HG02970 (cell line): ENCODE data around the gene TRPM2.

Experiments
- ATAC-seq: cut with Tn5 transposase; IDR thresholded peaks from one replicate; pipeline ENCODE4 v1.9.1; 2021; ENCODE audit warnings: mild to moderate bottlenecking, moderate library complexity, moderate number of reproducible peaks; ENCODE audit not compliant: unreplicated experiment, low FRiP score

TRPM2 gene

DNA sequence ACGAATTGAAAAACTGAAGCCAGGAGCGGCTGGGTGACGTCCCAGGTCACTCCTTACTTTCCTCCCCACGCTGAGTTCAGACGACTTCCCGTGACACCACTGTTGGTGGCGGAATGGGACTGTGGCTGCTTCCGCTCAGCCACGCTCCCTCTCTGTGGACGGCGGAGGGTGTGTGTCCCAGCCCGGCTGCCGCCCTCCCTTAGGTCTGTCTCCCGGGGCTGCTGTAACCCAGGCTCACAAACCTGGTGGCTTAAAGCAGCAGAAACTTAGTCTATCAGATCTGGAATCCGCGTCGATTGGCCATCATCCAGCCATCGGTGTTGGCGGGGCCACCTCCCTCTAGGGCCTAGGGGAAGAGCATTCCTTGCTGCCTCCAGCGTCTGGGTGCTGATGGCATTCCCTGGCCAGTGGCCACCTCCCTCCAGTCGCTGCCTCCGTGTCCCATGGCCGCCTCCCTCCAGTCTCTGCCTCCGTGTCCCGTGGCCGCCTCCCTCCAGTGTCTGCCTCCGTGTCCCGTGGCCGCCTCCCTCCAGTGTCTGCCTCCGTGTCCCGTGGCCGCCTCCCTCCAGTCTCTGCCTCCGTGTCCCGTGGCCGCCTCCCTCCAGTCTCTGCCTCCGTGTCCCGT lies 17.5 kb downstream of the TRPM2 start:
- no peak for ATAC-seq

DNA sequence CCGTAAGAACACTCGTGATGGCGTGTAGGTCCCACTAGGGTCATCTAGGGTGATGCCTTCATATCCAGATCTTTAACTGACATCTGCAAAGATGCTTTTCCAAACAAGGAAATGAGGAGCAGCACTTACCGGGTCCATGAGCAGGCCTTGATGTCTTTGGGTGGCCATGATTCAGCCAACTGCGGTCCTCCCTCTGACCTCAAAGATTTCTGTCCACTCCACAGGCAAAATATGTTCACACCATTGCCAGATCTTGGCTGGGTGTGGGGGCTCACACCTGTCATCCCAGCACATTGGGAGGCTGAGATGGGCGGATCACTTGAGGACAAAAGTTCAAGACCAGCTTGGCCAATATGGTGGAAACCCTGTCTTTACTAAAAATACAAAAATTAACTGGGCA lies 18.2 kb downstream of the TRPM2 start:
- ATAC-seq = no peak

DNA sequence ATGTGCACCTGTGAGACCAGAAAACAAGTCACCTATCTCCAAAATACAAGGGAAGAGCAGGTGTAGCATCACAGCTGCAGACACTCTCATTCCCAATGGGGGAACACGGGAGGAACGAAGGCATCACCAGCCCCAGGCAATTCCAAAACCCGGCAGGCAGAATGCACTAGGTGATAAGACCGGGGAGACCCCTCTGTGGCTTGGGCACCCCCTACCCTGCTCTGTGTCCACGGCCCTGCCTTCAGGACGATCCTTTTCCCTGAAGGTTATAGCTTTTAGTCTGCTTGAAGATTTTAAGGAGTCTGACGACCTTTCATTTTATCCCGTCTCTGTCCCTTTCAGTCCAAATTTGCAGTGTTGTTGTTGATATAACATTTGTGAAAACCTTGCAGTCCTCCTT lies 19.2 kb downstream of the TRPM2 start:
- no peak for ATAC-seq

DNA sequence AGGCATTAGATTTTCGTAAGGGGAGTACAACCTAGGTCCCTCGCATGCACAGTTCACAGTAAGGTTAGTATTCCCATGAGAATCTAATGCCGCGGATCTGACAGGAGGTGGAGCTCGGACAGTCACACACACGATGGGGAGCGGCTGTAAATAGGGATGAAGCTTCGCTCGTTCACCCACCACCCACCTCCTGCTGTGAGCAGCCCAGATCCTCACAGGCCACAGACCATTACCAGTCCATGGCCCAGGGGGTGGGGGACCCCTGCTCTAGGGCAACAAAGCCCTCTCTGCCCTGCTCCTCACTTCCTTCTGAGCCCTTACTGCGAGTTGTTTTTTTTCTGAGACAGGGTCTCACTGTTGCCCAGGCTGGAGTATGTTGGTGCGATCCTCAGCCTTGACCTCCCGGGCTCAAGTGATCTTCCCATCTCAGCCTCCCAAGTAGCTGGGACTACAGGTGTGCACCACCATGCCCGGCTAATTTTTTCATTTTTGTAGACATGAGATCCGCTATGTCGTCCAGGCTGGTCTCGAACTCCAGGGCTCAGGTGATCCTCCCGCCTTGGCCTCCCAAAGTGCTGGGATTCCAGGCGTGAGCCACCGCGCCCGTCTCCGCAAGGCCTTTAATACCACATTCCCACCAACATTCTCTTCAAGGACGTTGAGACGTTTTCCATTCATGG lies 21.3 kb downstream of the TRPM2 start:
- ATAC-seq = no peak

DNA sequence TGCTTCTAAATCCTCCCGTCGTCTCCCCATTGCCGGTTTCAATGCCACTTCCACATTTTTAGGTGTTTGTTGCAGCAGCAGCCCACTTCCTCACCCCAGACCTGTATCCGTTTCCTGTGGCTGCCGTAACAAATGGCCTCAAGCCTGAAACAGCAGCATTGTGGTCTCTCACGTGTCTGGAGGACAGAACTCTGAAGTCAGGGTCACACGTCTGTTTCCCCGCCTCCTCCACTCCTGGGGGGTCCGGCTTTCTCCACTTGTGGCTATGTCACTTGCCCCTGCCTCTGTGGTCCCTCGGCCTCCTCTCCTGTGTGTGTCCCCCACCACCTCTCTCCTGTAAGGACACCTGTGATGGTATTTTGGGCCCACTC lies 21.8 kb downstream of the TRPM2 start:
- ATAC-seq = no peak

DNA sequence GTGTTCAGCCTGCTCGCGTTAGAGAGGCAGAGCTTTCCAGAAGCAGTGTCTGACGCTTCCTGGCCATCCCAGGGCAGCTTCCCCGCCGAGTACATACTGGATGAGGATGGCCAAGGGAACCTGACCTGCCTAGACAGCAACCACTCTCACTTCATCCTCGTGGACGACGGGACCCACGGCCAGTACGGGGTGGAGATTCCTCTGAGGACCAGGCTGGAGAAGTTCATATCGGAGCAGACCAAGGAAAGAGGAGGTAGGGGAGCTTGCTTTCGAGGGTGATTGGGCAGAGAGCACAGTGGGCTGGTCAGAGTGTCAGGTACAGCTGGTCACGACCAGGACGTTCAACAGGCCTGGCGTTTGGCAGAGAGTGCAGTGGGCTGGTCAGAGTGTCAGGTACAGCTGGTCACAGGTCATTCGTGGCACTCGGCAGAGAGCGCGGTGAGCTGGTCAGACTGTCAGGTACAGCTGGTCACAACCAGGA lies 22.4 kb downstream of the TRPM2 start:
- no peak for ATAC-seq

DNA sequence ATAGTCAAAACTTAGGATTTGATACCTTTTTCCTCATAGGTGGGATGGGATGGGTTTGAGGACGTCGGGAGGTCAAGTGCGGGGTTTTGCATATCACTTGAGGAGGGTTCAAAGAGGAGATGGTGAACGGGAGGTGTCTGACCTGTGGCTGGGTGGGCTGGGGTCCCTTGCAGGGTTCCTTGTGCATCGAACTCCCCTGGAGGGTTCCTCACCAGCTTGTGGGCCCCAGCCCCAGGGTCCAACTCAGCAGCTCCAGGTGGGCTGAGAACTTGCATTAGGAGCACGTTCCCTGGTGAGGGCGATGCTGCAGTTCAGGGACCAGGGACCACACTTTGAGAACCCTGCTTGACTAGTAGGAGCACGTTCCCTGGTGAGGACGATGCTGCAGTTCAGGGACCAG lies 23.2 kb downstream of the TRPM2 start:
- no peak for ATAC-seq

DNA sequence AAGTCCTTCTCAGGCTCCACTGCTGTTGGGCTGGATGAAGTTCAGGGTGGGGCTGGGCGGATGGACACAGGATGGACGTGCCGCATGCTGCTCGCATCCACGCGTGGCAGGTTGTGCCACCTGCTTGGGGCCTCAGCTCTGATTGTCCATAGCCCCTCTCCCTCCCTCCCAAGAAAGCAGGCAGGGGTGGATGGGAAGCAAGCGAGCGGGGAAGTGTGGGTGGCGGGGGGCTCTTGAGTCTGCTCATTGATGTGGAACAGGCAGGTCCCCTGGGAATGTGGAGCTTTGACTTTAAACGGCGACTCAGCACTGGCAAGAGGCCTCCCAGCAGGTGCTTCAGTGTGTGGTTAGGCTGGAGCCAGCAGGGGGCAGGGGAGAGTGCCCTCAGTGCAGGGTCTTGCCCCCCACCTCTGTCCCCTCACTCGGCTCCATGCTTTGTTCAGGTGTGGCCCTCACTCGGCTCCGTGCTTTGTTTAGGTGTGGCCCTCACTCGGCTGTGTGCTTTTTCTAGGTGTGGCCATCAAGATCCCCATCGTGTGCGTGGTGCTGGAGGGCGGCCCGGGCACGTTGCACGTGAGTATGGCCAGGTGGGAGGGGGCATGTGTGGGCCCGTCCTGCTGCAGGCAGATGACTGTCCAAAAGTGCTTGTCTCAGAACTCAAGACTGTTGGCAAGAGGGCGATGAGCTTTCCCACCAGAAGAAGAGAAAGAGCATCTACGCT lies 23.9 kb downstream of the TRPM2 start:
- ATAC-seq = no peak

DNA sequence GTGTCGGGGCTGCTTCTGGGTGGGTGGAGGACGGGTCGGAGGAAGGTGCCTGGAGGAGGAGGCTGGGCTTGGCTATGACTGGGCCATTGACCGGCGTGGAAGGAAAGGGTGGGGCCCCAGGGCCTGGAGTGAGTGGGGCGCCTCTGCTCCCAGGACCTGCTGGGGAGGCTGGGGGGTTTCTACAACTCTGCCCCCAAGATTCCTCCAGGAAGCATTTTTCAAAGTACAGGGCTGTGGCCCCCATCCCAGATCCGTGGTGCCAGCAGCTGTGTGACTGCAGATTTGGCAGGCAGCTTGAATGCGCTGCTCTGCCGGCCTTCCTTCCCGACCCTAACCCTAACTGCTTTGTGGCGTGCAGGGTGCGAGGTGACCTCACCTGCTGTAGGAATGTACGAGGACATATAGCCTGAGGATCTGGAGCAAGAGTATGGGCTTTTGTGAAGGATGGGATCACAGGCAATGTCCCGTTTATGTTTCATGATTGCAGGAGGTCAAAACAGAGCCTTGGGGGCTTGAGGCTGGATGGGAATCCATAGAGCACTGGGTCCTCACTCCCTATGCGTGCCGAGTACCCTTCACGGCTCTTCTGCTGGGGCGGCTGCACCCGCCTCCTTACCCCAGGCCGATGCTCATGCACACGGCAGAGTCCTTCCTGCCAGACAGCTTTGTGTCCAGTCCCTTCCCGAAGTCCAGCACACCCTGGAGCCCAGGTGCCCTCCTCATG lies 24.7 kb downstream of the TRPM2 start:
- ATAC-seq = no peak

DNA sequence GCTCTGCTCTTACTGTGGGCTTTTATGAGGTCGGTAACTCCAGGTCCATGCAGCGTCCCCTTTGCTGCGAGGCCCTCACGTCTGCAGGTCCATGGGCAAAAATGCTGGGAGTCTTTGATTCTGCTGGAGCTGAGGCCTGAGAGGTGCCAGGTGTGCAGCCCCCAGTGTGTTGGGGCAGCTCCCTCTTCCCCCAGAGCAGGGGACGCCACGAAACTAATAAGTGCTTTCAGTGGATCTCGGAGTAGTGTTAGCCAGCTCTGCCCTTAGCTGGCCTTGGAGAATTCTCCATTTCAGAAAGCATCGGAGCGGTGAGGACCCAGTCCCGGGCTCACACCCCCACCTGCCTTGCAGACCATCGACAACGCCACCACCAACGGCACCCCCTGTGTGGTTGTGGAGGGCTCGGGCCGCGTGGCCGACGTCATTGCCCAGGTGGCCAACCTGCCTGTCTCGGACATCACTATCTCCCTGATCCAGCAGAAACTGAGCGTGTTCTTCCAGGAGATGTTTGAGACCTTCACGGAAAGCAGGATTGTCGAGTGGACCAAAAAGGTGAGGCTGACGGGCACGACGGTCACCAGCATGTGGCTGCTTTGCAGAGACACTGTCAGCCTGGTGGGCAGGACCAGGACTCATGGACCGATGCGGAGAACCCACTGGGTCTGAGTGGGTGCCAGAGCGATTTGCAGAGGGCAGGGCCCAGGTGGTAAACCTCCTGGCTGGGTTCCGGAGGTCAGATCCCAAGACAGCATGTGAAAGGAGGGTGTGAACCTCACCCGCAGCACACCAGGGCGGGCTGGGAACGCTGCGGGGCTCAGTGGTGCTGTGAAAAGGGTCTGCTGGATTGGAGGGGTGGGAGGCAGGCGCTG lies 25.5 kb downstream of the TRPM2 start:
- ATAC-seq = no peak

DNA sequence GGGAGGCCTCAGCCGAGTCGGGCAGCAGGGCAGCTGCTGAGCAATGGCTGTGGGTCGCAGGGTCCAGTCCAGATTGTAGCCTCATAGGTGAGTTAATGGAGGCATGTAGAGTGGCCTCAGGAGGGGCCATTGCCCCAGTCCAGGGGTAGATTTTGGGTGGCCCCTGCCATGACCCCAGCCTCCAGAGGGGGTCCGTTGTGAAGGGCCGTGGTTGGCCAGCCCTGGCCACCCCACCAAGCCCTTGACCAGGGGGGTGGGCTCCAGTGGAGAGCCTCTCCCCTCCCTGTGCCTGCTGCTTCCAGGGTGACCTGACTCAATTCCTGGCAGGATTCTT lies 26.1 kb downstream of the TRPM2 start:
- ATAC-seq = no peak

DNA sequence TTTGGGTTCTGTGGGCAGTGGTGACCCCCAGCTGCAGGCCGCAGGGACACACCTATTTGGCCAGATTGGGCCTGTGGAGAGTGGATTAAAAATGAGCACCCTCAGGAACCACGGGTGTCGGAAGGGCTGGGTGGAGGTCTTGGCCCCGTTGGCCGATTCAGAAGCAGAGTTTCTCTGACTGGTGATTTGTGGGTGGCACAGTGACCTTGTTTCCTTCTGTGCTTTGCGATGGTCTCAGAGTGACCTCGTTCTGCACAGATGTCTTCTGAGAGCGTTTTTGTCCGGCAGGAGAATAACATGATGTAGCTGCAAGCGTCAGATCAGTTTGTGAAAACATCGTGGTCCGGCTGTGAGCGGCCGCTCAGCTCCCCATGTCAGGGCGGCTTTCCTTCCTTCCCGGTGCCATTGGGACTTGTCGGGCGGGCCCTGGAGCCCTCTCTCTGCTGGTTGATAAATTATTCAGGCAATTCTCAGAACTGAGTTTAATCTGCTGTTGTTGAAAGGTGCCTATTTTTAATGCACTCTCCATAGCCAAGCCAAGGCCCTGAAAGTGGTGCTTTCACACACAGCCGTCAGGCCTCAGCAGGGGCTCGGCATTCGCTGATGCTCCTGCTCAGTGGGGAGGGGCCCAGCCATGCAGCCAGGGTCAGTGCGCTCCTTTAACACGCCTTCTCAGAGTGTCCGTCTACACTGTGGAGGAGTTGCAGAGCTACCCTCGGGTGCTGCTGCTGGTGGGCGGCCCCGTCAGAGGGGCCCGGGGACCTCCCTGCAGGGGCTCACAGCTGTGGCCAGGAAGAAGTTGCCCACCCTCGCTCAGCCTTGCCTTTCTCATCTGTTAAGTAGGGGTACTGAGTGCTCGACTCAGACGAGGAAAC lies 26.8 kb downstream of the TRPM2 start:
- ATAC-seq = no peak

DNA sequence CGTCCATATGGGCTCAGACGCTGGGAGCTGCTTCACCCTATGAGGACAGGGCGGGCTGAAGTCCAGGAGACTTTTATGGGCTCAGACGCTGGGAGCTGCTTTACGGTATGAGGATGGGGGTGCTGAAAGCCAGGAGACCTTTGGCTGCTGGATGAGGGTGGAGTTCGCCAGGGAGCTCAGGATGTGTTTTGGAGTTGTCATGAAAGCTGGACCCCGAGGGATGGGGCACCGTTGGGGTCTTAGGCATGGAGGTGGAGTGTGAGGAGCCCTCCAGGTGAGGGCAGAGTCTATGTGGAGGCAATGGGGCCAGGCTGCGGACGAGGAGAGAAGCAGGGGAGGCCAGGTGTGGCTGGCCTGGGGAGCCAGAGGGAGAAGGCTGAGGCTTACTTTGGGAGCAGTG lies 27.5 kb downstream of the TRPM2 start:
- no peak for ATAC-seq

DNA sequence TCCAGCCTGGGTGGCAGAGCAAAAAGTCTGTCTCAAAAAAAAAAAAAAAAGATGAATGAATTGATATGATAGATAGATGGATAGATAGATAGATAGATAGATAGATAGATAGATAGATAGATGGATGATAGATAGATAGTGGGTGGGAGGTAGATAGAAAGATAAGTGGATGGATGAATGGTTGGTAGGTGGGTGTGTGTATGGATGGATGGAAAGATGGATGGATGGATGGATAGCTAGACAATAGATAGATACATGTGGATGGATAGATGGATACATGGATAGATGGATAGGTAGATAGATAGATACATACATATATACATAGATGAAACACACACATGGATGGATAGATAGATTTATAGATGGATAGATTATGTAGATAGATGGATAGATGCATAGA lies 28.5 kb downstream of the TRPM2 start:
- ATAC-seq = no peak

DNA sequence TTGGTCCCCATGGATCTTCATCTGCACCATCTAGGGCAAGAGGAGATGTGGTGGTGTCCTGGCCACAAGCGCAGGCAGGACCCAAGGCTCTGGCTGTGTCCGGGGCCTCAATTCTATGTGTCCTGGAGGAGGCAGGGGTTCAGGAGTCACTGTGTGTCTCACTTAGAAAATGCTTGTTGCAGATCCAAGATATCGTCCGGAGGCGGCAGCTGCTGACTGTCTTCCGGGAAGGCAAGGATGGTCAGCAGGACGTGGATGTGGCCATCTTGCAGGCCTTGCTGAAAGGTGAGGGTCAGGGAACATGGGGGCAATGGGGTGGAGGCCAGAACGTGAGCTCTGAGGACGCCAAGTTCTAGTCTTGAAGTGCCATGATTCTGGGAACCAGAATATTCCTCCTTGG lies 29.1 kb downstream of the TRPM2 start:
- no peak for ATAC-seq

DNA sequence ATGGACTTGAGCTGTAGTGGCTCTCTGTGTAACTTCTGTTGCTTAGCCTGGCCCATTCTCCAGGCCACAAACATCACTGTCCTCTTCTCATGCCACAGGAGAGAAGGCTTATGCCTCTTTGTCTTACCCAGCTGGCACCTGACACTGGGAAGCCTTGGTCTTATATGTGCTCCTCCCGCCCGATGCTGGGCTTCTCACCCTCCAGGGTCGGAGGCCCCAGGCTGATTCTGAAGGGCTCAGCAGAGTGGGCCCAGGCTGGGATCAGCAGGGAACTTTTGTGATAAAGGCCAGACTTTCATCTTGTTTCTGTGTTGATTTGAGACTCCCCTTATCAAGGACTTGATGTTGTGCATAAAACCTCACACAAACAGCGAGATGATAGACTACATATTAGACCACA lies 29.8 kb downstream of the TRPM2 start:
- no peak for ATAC-seq

DNA sequence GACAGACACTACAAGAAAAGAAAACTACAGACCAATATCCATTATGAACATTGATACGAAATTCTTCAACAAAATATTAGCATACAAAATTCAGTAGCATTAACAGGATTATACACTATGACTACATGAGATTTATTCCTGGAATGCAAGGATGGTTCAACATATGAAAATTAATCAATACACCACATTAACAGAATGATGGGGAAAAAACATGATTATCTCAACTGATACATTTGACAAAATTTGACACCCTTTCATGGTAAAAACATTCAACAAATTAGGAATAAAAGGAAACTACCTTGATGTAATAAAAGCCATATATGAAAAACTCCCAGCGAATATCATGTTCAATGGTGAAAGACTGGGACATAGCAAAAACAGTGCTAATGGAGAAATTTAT lies 31.5 kb downstream of the TRPM2 start:
- ATAC-seq = no peak

DNA sequence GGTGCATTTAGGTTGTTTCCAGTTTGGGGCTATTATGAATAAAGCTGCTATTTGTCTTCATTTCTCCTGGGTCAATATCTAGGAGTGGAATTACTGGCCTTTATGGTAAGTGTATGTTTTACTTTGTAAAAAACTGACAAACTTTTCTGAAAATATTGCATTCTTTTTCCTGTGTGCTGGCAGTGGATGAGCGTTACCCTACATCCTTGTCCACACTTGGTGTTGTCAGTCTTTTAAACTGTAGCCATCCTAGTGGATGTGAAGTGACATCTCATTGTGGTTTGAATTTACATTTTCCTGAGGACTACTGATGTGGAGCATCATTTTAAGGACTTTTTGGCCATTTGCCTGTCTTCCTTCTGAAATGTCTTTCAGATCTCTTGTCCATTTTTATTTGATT lies 35.9 kb downstream of the TRPM2 start:
- no peak for ATAC-seq

DNA sequence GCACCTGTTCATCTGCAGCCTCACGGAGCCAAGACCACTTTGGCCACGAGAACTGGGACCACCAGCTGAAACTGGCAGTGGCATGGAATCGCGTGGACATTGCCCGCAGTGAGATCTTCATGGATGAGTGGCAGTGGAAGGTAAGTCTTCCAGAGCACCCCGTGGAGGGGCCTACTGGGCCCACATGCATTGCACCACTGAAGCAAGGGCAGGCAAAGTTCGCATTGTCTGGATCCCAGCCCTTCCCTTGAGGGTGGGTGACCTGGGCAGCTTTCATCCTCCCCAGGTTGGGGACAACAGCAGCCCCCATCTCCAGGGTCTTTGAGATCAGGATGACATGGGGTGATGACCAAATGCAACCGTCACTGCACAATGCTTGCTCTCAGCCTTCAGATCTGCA lies 37.5 kb downstream of the TRPM2 start:
- ATAC-seq = no peak
